CD4-positive, alpha-beta T cell (primary cell): ENCODE measurements around the gene MT1M. TPM values are rescaled to one million over a fixed set of nuclear protein-coding genes. Genes with fewer than 3 reads are reported as not detected.

Experiments
- ATAC-seq: fragments of 200-7000 bp; cut with Tn5 transposase; one replicate; pipeline ENCODE4 v1.10.0; 2022; ENCODE audit warnings: mild to moderate bottlenecking; ENCODE audit not compliant: poor library complexity
- CTCF ChIA-PET: fragments of 350-600 bp; sonication (Branson Sonifier 250); formaldehyde crosslinking; loops from one replicate; lab custom pipeline; 2021; ENCODE audit warnings: antibody characterized with exemption, inconsistent platforms; lab: Charles Lee
- POLR2A ChIA-PET: fragments of 350-600 bp; sonication (Branson Sonifier 250); formaldehyde crosslinking; loops from one replicate; lab custom pipeline; 2021; ENCODE audit warnings: antibody characterized with exemption, inconsistent platforms; lab: Charles Lee
- DNase-seq, 14 experiments: peaks; one replicate each; pipeline ENCODE4 v3.0.0-alpha.2; 2013 to 2020; ENCODE audit warnings: mixed read lengths in 2 of 14
- H3K27ac ChIP-seq, 2 donors: one replicate each; pipeline versions ENCODE4 v1.5.1 to v1.7.0; 2013; ENCODE audit warnings: low read length in 2 of 2, low read depth in 1 of 2, mild to moderate bottlenecking in 1 of 2
- H3K27me3 ChIP-seq, 2 experiments: 1 replicate in 1 of 2; 2 replicates in 1 of 2; pipeline versions ENCODE4 v1.6.1 to v1.7.0; 2013; ENCODE audit warnings: low read length in 2 of 2, control low read depth in 1 of 2, mild to moderate bottlenecking in 1 of 2, moderate library complexity in 1 of 2; ENCODE audit not compliant: insufficient read depth in 2 of 2, control insufficient read depth in 1 of 2
- H3K36me3 ChIP-seq: one replicate; pipeline ENCODE4 v1.6.1; 2013; ENCODE audit warnings: low read length, control low read depth; ENCODE audit not compliant: insufficient read depth
- H3K4me1 ChIP-seq: one replicate; pipeline ENCODE4 v1.6.1; 2013; ENCODE audit warnings: low read length, control low read depth; ENCODE audit not compliant: insufficient read depth
- H3K4me3 ChIP-seq: one replicate; pipeline ENCODE4 v1.5.1; 2013; ENCODE audit warnings: mild to moderate bottlenecking, low read length, moderate library complexity
- H3K9me3 ChIP-seq, 2 experiments: 1 replicate in 1 of 2; 2 replicates in 1 of 2; pipeline versions ENCODE4 v1.6.1 to v1.7.0; 2013; ENCODE audit warnings: low read length in 2 of 2, mild to moderate bottlenecking in 2 of 2, control low read depth in 1 of 2, moderate library complexity in 1 of 2; ENCODE audit not compliant: control insufficient read depth in 1 of 2, insufficient read depth in 1 of 2
- H3K27ac Mint-ChIP-seq: one replicate; pipeline ENCODE4 v1.8.0; 2020; ENCODE audit warnings: mixed read lengths
- H3K27me3 Mint-ChIP-seq: one replicate; pipeline ENCODE4 v1.8.0; 2021; ENCODE audit warnings: mixed read lengths
- H3K36me3 Mint-ChIP-seq: one replicate; pipeline ENCODE4 v1.8.0; 2021; ENCODE audit warnings: low read depth, mixed read lengths
- H3K4me1 Mint-ChIP-seq: one replicate; pipeline ENCODE4 v1.8.0; 2021; ENCODE audit warnings: low read depth, mixed read lengths
- H3K4me3 Mint-ChIP-seq: one replicate; pipeline ENCODE4 v1.8.0; 2020; ENCODE audit warnings: mild to moderate bottlenecking, mixed read lengths
- H3K9me3 Mint-ChIP-seq: one replicate; pipeline ENCODE4 v1.8.0; 2020; ENCODE audit warnings: mixed read lengths
- intact Hi-C, 2 experiments: fragments of 100-400 bp; cut with DNase I in 1 of 2; cut with micrococcal nuclease in 1 of 2; formaldehyde crosslinking; loops; one replicate each; pipeline versions ENCODE4 v1.15.1 to v1.9.0; 2023 to 2025; cut with DNase I, micrococcal nuclease
- total RNA-seq, 174 experiments: library from RNA in 2 of 174; stranded (reverse) in 2 of 174; gene quantifications; one replicate each; pipeline ENCODE4 v1.2.3 and lab custom pipeline; 2021 to 2026
- TF ChIP-seq, protein P1 (sequence below): fragments of 200-600 bp; IDR thresholded peaks from one replicate; pipeline ENCODE4 v1.8.0; 2022; ENCODE audit warnings: antibody characterized with exemption, mild to moderate bottlenecking

MT1M gene
- total RNA-seq, 2 experiments from 2014 or later: not detected

DNA sequence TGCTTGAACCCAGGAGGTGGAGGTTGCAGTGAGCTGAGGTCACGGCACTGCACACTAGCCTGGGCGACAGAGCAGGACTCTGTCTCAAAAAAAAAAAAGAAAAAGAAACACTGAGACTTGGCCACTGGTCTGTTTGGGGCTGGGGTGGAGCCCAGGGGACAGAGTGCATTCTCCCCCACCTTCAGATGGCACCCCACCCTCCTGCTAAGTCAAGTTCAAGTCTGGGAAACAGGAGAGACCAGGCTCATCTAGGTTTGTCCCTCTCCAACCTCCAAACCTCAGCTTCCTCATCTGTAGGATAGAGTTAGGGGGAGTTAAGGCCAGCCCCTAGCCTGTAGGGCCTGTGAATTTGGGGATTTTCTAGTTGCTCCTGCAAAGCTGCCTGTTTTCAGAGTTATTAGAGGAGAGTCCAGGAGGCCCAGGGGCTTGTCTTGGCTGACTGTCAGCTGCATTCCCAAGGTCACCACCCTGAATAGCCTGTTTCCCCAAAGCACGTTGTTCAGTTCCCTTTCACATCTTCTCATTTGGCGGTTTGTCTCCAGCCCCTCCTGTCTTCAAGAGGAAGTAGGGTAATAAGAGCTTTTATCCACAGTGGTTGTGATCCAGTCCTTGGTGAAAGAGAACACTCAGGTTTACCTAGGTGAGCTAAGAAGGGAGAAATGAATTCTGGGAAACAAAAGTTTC, 40.9 kb upstream of the MT1M start:
- Histone ChIP-seq H3K27me3 (peaks cover 17 to 18% of the 10 kb centered on the region in 2 experiments), H3K4me1 (peaks cover 12% of the 10 kb centered on the region), H3K4me3 (no peak overlapping the region), H3K27ac (no peak overlapping the region), H3K36me3 (no peaks in the 10 kb centered on the region), H3K9me3 (no peaks in the 10 kb centered on the region)
- TF ChIP-seq, protein P1, sequence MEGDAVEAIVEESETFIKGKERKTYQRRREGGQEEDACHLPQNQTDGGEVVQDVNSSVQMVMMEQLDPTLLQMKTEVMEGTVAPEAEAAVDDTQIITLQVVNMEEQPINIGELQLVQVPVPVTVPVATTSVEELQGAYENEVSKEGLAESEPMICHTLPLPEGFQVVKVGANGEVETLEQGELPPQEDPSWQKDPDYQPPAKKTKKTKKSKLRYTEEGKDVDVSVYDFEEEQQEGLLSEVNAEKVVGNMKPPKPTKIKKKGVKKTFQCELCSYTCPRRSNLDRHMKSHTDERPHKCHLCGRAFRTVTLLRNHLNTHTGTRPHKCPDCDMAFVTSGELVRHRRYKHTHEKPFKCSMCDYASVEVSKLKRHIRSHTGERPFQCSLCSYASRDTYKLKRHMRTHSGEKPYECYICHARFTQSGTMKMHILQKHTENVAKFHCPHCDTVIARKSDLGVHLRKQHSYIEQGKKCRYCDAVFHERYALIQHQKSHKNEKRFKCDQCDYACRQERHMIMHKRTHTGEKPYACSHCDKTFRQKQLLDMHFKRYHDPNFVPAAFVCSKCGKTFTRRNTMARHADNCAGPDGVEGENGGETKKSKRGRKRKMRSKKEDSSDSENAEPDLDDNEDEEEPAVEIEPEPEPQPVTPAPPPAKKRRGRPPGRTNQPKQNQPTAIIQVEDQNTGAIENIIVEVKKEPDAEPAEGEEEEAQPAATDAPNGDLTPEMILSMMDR: no peak
- Mint-ChIP-seq H3K4me1 (peaks cover 9% of the 10 kb centered on the region), H3K4me3 (no peak overlapping the region), H3K36me3 (no peaks in the 10 kb centered on the region), H3K9me3 (no peaks in the 10 kb centered on the region), H3K27me3 (peaks cover 26% of the 10 kb centered on the region), H3K27ac (no peak overlapping the region)
- POLR2A ChIA-PET: interaction anchor here (0.9 to 1.2 kb wide), 2 partner anchors 17 to 110 kb away, joined by 3 to 4 read pairs; partner anchors contain the start of gene MT2A
- ATAC-seq: no peak
- CTCF ChIA-PET: no interaction called here
- intact Hi-C loops: no loop called here
- DNase-seq: no peak

DNA sequence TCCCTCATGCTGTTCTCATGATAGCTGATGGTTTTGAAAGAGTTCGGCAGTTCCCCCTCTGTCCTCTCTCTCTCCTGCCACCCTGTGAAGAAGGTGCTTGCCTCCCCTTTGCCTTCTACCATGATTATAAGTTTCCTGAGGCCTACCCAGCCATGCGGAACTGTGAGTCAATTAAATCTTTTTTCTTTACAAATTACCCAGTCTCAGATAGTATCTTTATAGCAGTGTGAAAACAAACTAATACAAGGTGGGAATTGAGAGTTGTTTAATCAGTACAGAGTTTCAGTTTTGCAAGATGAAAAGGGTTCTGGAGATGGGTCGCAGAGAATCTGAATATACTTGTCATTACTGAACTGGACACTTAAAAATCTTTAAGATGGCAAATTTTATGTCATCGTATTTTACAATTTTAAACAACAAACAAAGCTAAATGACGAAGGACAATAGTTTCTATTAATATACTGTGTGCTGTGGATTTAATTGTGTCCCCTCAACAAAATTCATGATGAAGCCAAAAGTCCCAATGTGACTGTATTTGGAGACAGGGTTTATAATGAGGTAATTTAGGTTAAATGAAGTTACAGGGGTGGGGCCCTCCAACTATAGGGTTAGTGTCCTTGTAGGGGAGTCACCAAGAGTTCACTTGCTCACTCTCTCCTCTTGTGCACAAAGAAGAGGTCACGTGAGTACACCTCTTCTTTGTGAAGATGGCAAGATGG, 38.7 kb upstream of the MT1M start:
- Mint-ChIP-seq H3K4me3 (no peak overlapping the region), H3K9me3 (no peaks in the 10 kb centered on the region), H3K27ac (no peak overlapping the region), H3K4me1 (peaks cover 9% of the 10 kb centered on the region), H3K36me3 (no peaks in the 10 kb centered on the region), H3K27me3 (peaks cover 23% of the 10 kb centered on the region)
- H3K4me1 ChIP-seq: peaks cover 12% of the 10 kb centered on the region
- ATAC-seq: no peak
- ChIA-PET POLR2A (no interaction called here), CTCF (no interaction called here)
- DNase-seq: no peak
- H3K9me3 ChIP-seq: no peaks in the 10 kb centered on the region
- H3K36me3 ChIP-seq: no peaks in the 10 kb centered on the region
- intact Hi-C loops: no loop called here
- peaks cover 15 to 17% of the 10 kb centered on the region in 2 experiments for H3K27me3 ChIP-seq
- no peak overlapping the region for H3K27ac ChIP-seq
- TF ChIP-seq, protein P1: no peak
- no peak overlapping the region for H3K4me3 ChIP-seq

DNA sequence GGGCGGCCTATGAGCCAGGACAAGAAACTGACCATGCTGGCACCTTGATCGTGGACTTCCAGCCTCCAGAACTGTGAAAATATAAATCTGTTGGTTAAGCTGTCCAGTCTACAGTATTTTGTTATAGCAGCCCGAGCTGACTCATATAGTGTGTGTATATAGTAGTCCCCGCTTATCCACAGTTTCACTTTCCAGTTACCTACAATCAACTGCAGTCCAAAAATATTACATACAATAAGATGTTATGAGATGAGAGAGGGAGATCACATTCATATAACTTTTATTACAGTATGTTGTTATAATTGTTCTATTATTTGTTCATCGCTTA, 38.2 kb upstream of the MT1M start:
- Histone ChIP-seq H3K9me3 (no peaks in the 10 kb centered on the region), H3K4me1 (peaks cover 8% of the 10 kb centered on the region), H3K36me3 (no peaks in the 10 kb centered on the region), H3K27ac (no peak overlapping the region), H3K4me3 (no peak overlapping the region), H3K27me3 (peaks cover 15% of the 10 kb centered on the region in 2 experiments)
- H3K9me3 Mint-ChIP-seq: no peaks in the 10 kb centered on the region
- ChIA-PET CTCF (no interaction called here), POLR2A (no interaction called here)
- ATAC-seq (no peak), DNase-seq (no peak)
- TF ChIP-seq, protein P1: no peak
- H3K4me1 Mint-ChIP-seq: peaks cover 9% of the 10 kb centered on the region
- peaks cover 21% of the 10 kb centered on the region for H3K27me3 Mint-ChIP-seq
- H3K4me3 Mint-ChIP-seq: no peak overlapping the region
- intact Hi-C loops: no loop called here
- H3K36me3 Mint-ChIP-seq: no peaks in the 10 kb centered on the region
- no peak overlapping the region for H3K27ac Mint-ChIP-seq
